ENCODE measurements around the gene OOSP2. TPM values are rescaled to one million over a fixed set of nuclear protein-coding genes. Genes with fewer than 3 reads are reported as not detected.
"Not testable (repeated sequence)": the region's sequence is repeated elsewhere in the genome, so short reads cannot be mapped to it uniquely, and the experiment has no call there.

The OOSP2 gene
- total and polyA plus RNA-seq, 7 donors = not detected

DNA sequence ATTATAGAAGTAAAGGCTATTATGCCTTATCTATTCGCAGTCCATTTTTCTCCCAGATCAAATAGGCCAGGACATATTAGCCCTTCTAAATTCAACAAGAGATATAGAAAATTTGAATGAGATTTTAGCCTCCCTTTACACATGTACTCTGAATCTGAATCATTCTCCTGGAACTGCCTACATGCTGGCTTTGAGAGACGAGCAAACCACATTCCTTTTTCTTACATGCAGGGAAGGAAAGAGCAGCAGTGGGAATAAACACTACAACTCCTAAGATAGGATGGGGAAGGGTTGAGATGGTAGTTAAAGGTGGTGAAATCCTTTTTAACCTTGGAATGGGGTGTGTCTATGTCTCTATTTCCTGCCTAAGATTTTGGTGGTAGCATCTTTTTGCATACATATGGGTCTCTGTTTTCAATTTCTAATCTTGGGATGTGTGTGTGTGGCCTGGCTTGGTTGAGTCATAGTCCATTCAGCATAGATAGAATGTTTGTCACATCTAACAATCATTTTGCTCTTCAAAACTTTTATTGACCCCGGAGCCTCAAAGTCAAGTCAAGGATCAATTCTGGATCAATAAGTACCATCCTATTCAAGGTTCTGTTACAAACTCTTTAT is 11.1 kb upstream of the OOSP2 start:
- intact Hi-C loops (cut with DNase I) = no loop called here
- Histone ChIP-seq H3K36me3 (no peaks in the 10 kb centered on the region), H3K27ac (no peak overlapping the region), H3K4me3 (no peak overlapping the region), H3K4me1 (no peaks in the 10 kb centered on the region), H3K27me3 (no peaks in the 10 kb centered on the region), H3K9me3 (no peaks in the 10 kb centered on the region)
- no peak for DNase-seq
- 88 to 89% methylated on average over 3 of the region's 3 CpGs for WGBS, 2 donors
- TF ChIP-seq EP300 (IDR thresholded peaks at IDR 0.05) (no peak), POLR2AphosphoS5 (IDR thresholded peaks at IDR 0.05) (no peak), POLR2A (IDR thresholded peaks at IDR 0.05) (no peak)
- TF ChIP-seq, protein P1, sequence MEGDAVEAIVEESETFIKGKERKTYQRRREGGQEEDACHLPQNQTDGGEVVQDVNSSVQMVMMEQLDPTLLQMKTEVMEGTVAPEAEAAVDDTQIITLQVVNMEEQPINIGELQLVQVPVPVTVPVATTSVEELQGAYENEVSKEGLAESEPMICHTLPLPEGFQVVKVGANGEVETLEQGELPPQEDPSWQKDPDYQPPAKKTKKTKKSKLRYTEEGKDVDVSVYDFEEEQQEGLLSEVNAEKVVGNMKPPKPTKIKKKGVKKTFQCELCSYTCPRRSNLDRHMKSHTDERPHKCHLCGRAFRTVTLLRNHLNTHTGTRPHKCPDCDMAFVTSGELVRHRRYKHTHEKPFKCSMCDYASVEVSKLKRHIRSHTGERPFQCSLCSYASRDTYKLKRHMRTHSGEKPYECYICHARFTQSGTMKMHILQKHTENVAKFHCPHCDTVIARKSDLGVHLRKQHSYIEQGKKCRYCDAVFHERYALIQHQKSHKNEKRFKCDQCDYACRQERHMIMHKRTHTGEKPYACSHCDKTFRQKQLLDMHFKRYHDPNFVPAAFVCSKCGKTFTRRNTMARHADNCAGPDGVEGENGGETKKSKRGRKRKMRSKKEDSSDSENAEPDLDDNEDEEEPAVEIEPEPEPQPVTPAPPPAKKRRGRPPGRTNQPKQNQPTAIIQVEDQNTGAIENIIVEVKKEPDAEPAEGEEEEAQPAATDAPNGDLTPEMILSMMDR (IDR thresholded peaks at IDR 0.05) = no peak

DNA sequence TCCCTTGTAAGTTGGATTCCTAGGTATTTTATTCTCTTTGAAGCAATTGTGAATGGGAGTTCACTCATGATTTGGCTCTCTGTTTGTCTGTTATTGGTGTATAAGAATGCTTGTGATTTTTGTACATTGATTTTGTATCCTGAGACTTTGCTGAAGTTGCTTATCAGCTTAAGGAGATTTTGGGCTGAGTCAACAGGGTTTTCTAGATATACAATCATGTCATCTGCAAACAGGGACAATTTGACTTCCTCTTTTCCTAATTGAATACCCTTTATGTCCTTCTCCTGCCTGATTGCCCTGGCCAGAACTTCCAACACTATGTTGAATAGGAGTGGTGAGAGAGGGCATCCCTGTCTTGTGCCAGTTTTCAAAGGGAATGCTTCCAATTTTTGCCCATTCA is 10.2 kb downstream of the OOSP2 start:
- H3K27me3 ChIP-seq; H3K27ac ChIP-seq; intact Hi-C loops (cut with DNase I); H3K4me1 ChIP-seq; DNase-seq; H3K9me3 ChIP-seq; H3K4me3 ChIP-seq; H3K36me3 ChIP-seq: not testable (repeated sequence)

GRCh38 chr11:60050839-60051238 is 10.6 kb downstream of the OOSP2 start:
- H3K4me1 ChIP-seq; H3K27ac ChIP-seq; H3K4me3 ChIP-seq; H3K27me3 ChIP-seq; H3K36me3 ChIP-seq; DNase-seq; intact Hi-C loops (cut with DNase I); H3K9me3 ChIP-seq: not testable (repeated sequence)
- whole genome bisulfite sequencing, 2 donors = 65 to 81% methylated on average over 3 of the region's 3 CpGs

DNA sequence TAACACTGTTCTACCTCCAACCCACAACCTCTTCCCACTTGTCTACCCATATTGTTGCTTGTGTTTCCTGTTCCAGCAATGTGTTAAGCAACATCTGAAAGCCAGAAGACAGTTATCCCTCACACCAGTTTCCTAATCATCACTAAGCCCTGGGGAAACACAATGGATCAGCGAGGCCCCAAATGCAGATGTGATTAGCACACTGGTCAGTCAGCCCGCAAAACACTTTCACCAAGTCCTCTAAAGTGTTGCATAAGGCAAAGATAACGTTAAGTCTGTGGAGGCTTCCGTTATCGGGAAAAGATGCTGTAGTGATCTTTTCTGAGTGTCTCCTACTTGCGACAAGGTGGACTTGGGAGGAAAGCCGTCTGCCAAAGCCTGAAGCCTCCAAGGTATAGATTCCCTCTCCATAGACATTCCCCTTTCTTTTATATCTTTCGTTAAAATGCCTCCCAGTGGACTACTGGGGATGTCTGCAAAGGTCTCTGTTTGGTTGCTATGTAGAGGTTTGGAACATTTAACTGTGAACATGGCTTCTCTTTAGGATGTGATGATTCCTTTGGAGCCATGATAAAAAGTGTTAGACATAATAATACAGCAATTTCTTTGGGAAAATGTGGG is 16.2 kb downstream of the OOSP2 start, which contains the start of gene MS4A3:
TSS of gene MS4A3 (plus strand) at position 317 of the 621 bp plus-strand sequence. CDS start 4,496 bp downstream, outside the sequence.
- Histone ChIP-seq H3K27me3 (no peaks in the 10 kb centered on the region), H3K4me1 (no peaks in the 10 kb centered on the region), H3K36me3 (no peaks in the 10 kb centered on the region), H3K4me3 (no peak within 1 kb of the TSS), H3K9me3 (peaks cover 0 to 2% (median 0%) of the 10 kb centered on the region in 4 donors), H3K27ac (no peak within 1 kb of the TSS)
- TF ChIP-seq POLR2A (IDR thresholded peaks at IDR 0.05) (no peak), EP300 (IDR thresholded peaks at IDR 0.05) (no peak), POLR2AphosphoS5 (IDR thresholded peaks at IDR 0.05) (no peak)
- TF ChIP-seq, protein P1 (IDR thresholded peaks at IDR 0.05) = no peak
- WGBS, 2 donors = 78 to 83% methylated on average over 8 of the region's 8 CpGs
- no peak for DNase-seq
- intact Hi-C loops (cut with DNase I) = no loop called here

- DNase-seq = no peak
- H3K27me3 ChIP-seq = no peaks in the 10 kb centered on the region
- H3K36me3 ChIP-seq = no peaks in the 10 kb centered on the region
- H3K4me1 ChIP-seq = no peaks in the 10 kb centered on the region
- intact Hi-C loops (cut with DNase I) = no loop called here
- H3K9me3 ChIP-seq = no peaks in the 10 kb centered on the region
- no peak overlapping the region for H3K27ac ChIP-seq
- 72 to 81% methylated on average over 3 of the region's 3 CpGs for WGBS, 2 donors
- TF ChIP-seq POLR2AphosphoS5 (IDR thresholded peaks at IDR 0.05) = no peak
- no peak for TF ChIP-seq EP300 (IDR thresholded peaks at IDR 0.05)
- no peak for TF ChIP-seq POLR2A (IDR thresholded peaks at IDR 0.05)
- TF ChIP-seq, protein P1 (IDR thresholded peaks at IDR 0.05) = no peak
- H3K4me3 ChIP-seq = no peak overlapping the region
Measured at GRCh38 chr11:60059052-60059451, 18.8 kb downstream of the OOSP2 start.

Measured in sigmoid colon (tissue), 7 donors.